ENCODE measurements around the gene SLC9B2.

DNA sequence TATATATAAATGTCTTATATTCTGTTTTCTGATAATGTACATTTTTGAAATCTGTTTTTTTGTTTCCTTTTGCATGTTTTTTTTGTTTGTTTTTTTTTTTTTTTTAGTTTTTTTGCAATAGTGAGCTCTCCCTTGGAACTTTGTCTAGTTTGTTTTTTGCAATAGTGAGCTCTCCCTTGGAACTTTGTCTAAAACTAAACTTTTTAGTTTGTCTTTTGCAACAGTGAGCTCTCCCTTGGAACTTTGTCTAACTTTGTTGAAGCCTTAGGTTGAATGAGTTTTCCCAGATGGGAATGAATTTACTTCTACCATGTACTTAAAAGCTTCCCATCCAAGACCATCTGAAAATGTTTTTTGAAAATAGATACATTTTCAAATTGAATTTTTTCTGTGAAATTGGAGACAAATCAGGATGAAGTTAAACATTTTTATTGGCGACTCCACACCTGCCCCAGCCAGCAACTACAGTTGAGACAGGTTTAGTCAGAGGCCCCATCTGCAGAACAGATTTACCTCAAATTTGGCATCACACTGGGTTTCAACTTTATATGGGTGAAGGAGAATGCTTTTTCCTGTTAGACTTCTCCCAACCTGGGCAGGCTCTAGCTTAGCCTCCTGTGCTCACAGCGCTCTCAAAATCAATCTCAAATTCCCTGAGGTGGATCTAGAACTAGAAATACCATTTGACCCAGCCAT is 16.0 kb downstream of the SLC9B2 start:
- TF ChIP-seq POLR2A (IDR thresholded peaks at IDR 0.05; ENCODE audit: extremely low read depth, insufficient read length): no peak
- TF ChIP-seq, protein P1, sequence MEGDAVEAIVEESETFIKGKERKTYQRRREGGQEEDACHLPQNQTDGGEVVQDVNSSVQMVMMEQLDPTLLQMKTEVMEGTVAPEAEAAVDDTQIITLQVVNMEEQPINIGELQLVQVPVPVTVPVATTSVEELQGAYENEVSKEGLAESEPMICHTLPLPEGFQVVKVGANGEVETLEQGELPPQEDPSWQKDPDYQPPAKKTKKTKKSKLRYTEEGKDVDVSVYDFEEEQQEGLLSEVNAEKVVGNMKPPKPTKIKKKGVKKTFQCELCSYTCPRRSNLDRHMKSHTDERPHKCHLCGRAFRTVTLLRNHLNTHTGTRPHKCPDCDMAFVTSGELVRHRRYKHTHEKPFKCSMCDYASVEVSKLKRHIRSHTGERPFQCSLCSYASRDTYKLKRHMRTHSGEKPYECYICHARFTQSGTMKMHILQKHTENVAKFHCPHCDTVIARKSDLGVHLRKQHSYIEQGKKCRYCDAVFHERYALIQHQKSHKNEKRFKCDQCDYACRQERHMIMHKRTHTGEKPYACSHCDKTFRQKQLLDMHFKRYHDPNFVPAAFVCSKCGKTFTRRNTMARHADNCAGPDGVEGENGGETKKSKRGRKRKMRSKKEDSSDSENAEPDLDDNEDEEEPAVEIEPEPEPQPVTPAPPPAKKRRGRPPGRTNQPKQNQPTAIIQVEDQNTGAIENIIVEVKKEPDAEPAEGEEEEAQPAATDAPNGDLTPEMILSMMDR (IDR thresholded peaks at IDR 0.05; ENCODE audit: low read depth, low read length): no peak
